Neural progenitor cell (in vitro differentiated cells): ENCODE results near the gene CLIC4. TPM values are rescaled to one million over a fixed set of nuclear protein-coding genes. Genes with fewer than 3 reads are reported as not detected.

Experiments
- DNase-seq: peaks from one replicate; pipeline ENCODE4 v3.0.0-alpha.2; 2016; ENCODE audit warnings: low spot score
- H2AFZ ChIP-seq: fragments of 200-600 bp; sonication (generic); replicated peaks from 2 replicates; pipeline ENCODE4 v1.6.1; 2016; ENCODE audit warnings: antibody characterized with exemption
- H3F3A ChIP-seq: fragments of 200-600 bp; sonication (generic); 2 replicates; pipeline ENCODE4 v1.6.1; 2016; ENCODE audit warnings: antibody characterized with exemption, low read depth
- H3K27ac ChIP-seq: fragments of 200-600 bp; sonication (generic); 2 replicates; pipeline ENCODE4 v1.5.1; 2016; ENCODE audit warnings: mild to moderate bottlenecking
- H3K27me3 ChIP-seq: fragments of 200-600 bp; sonication (generic); 2 replicates; pipeline ENCODE4 v1.6.1; 2016; ENCODE audit warnings: mild to moderate bottlenecking, moderate library complexity
- H3K36me3 ChIP-seq: fragments of 200-600 bp; sonication (generic); 2 replicates; pipeline ENCODE4 v1.5.1; 2016
- H3K4me1 ChIP-seq: fragments of 200-600 bp; sonication (generic); 2 replicates; pipeline ENCODE4 v1.6.1; 2016; ENCODE audit warnings: mixed run types
- H3K4me2 ChIP-seq: fragments of 200-600 bp; sonication (generic); 2 replicates; pipeline ENCODE4 v1.6.1; 2016
- H3K4me3 ChIP-seq: fragments of 200-600 bp; sonication (generic); 2 replicates; pipeline ENCODE4 v1.5.1; 2016
- H3K79me2 ChIP-seq: fragments of 200-600 bp; sonication (generic); 2 replicates; pipeline ENCODE4 v1.6.1; 2016; ENCODE audit warnings: low read depth
- H3K9ac ChIP-seq: fragments of 200-600 bp; sonication (generic); 2 replicates; pipeline ENCODE4 v1.6.1; 2016
- H3K9me3 ChIP-seq: fragments of 200-600 bp; sonication (generic); 2 replicates; pipeline ENCODE4 v1.5.1; 2016; ENCODE audit warnings: low read depth
- H4K20me1 ChIP-seq: fragments of 200-600 bp; sonication (generic); 2 replicates; pipeline ENCODE4 v1.6.1; 2016; ENCODE audit warnings: low read depth
- H3K27ac Mint-ChIP-seq: 3 replicates; pipeline ENCODE4 v1.8.0; 2021; ENCODE audit warnings: mixed read lengths
- H3K27me3 Mint-ChIP-seq: 2 replicates; pipeline ENCODE4 v1.8.0; 2022; ENCODE audit warnings: low read depth, mild to moderate bottlenecking, inconsistent platforms, moderate library complexity, mixed read lengths; ENCODE audit not compliant: insufficient read depth
- H3K36me3 Mint-ChIP-seq: 3 replicates; pipeline ENCODE4 v1.8.0; 2021; ENCODE audit warnings: mixed read lengths
- H3K4me1 Mint-ChIP-seq: 3 replicates; pipeline ENCODE4 v1.8.0; 2021; ENCODE audit warnings: mixed read lengths
- H3K4me3 Mint-ChIP-seq: 3 replicates; pipeline ENCODE4 v1.8.0; 2021; ENCODE audit warnings: mild to moderate bottlenecking, moderate library complexity, mixed read lengths
- H3K9me3 Mint-ChIP-seq: 3 replicates; pipeline ENCODE4 v1.8.0; 2020; ENCODE audit warnings: mixed read lengths
- CTCF ChIP-seq: fragments of 200-600 bp; sonication (generic); IDR thresholded peaks from 2 replicates; pipeline ENCODE4 v1.5.1; 2017; ENCODE audit warnings: antibody characterized with exemption, mild to moderate bottlenecking
- EZH2 ChIP-seq: fragments of 200-600 bp; sonication (generic); IDR thresholded peaks from 2 replicates; pipeline ENCODE4 v1.6.1; 2017; ENCODE audit warnings: antibody characterized with exemption, mild to moderate bottlenecking, moderate library complexity
- EZH2phosphoT487 ChIP-seq: fragments of 200-600 bp; sonication (generic); IDR thresholded peaks from 2 replicates; pipeline ENCODE4 v1.6.1; 2017; ENCODE audit warnings: antibody characterized with exemption
- total RNA-seq: library from RNA; depleted of rRNA; stranded (reverse); fragments of >200 nt; gene quantifications from 2 replicates; pipeline ENCODE4 v1.2.3, GENCODE V29; 2015; ENCODE audit warnings: low replicate concordance

Gene CLIC4
- total RNA-seq, 1 donor from 2014 or later: 263 TPM

- peak overlapping the region; percentile 66 for H3K27ac ChIP-seq
- Mint-ChIP-seq H3K9me3 (no peaks in the 10 kb centered on the region), H3K36me3 (peaks cover 17% of the 10 kb centered on the region), H3K27me3 (peaks cover 5% of the 10 kb centered on the region), H3K4me1 (peaks cover 52% of the 10 kb centered on the region), H3K27ac (peak overlapping the region; percentile 93), H3K4me3 (peak overlapping the region; percentile 95)
- H3K9ac ChIP-seq: peak overlapping the region; percentile 92
- H3K79me2 ChIP-seq: peaks cover 55% of the 10 kb centered on the region
- peaks cover 35% of the 10 kb centered on the region for H4K20me1 ChIP-seq
- H3F3A ChIP-seq: peaks cover 16% of the 10 kb centered on the region
- no peak overlapping the region for H2AFZ ChIP-seq
- no peaks in the 10 kb centered on the region for H3K9me3 ChIP-seq
- no peaks in the 10 kb centered on the region for H3K27me3 ChIP-seq
- peak; percentile 63 for DNase-seq
- H3K36me3 ChIP-seq: no peaks in the 10 kb centered on the region
- H3K4me3 ChIP-seq: peak overlapping the region; percentile 99
- TF ChIP-seq EZH2 (no peak), CTCF (no peak), EZH2phosphoT487 (no peak)
- peak overlapping the region; percentile 95 for H3K4me2 ChIP-seq
- H3K4me1 ChIP-seq: peaks cover 9% of the 10 kb centered on the region
Measured at GRCh38 chr1:24745711-24746413, 615 bp downstream of the CLIC4 start.

DNA sequence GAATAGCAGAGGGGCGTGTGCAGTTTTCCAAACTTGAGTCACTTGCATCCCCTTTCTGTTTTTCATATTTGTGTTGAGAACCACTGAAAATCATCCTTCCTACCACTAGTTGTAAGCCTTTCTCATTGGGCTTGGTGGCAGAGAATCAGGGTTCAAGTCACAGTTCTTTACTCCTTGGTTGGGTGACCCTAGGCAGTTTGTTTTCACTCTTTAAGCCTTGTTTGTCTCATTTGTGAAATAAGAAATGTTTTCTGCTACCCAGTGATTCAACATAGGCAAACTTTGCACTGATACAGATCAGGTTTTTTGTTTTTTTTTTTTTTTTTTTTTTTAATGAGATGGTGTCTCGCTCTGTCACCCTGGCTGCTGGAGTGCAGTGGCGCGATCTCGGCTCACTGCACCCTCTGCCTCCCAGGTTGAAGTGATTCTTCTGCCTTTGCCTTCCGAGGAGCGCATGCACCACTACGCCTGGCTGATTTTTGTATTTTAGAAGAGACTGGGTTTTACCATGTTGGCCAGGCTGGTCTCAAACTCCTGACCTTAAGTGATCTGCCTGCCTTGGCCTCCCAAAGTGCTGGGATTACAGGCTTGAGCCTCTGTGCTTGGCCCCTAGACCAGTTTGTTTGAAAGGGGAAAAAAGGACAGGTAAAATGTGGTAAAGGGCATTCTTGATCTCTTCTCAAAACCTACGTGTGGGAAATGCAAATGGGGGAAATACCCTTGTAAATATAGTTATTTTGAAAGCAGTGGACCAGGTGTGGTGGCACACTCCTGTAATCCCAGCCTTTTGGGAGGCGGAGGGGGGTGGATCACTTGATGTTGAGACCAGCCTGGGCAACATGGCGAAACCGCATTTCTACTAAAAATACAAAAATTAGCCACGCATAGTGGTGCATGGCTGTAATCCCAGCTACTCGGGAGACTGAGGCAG lies 3.2 kb downstream of the CLIC4 start:
- Histone ChIP-seq H3K4me1 (peaks cover 9% of the 10 kb centered on the region), H3K9ac (no peak overlapping the region), H3K4me2 (peak overlapping the region; percentile 52), H2AFZ (no peak overlapping the region), H4K20me1 (peaks cover 60% of the 10 kb centered on the region), H3K36me3 (no peaks in the 10 kb centered on the region), H3K9me3 (no peaks in the 10 kb centered on the region), H3K79me2 (peaks cover 81% of the 10 kb centered on the region), H3K4me3 (peak overlapping the region; percentile 99), H3K27ac (no peak overlapping the region), H3F3A (peaks cover 8% of the 10 kb centered on the region), H3K27me3 (no peaks in the 10 kb centered on the region)
- Mint-ChIP-seq H3K27me3 (peaks cover 2% of the 10 kb centered on the region), H3K9me3 (no peaks in the 10 kb centered on the region), H3K4me1 (peaks cover 37% of the 10 kb centered on the region), H3K36me3 (peaks cover 30% of the 10 kb centered on the region), H3K27ac (peak overlapping the region; percentile 47), H3K4me3 (peak overlapping the region; percentile 95)
- no peak for DNase-seq
- no peak for TF ChIP-seq EZH2
- TF ChIP-seq EZH2phosphoT487: no peak
- TF ChIP-seq CTCF: no peak

- Histone ChIP-seq H3K79me2 (peaks cover 89% of the 10 kb centered on the region), H3K36me3 (no peaks in the 10 kb centered on the region), H3K27me3 (no peaks in the 10 kb centered on the region), H3K9ac (no peak overlapping the region), H4K20me1 (peaks cover 68% of the 10 kb centered on the region), H3K4me1 (peaks cover 4% of the 10 kb centered on the region), H2AFZ (no peak overlapping the region), H3K4me2 (no peak overlapping the region), H3K4me3 (no peak overlapping the region), H3K27ac (no peak overlapping the region), H3F3A (peaks cover under 1% of the 10 kb centered on the region), H3K9me3 (no peaks in the 10 kb centered on the region)
- H3K27ac Mint-ChIP-seq: no peak overlapping the region
- no peak for TF ChIP-seq CTCF
- no peak for TF ChIP-seq EZH2
- no peak for TF ChIP-seq EZH2phosphoT487
- H3K27me3 Mint-ChIP-seq: peaks cover 2% of the 10 kb centered on the region
- no peak for DNase-seq
- no peak overlapping the region for H3K4me3 Mint-ChIP-seq
- H3K36me3 Mint-ChIP-seq: peaks cover 33% of the 10 kb centered on the region
- H3K4me1 Mint-ChIP-seq: peaks cover 29% of the 10 kb centered on the region
- H3K9me3 Mint-ChIP-seq: peaks cover 3% of the 10 kb centered on the region
Measured at GRCh38 chr1:24749252-24749651, 4.0 kb downstream of the CLIC4 start.
